Hepatocyte (in vitro differentiated cells): ENCODE data around the gene KCNK4.

Source experiments
- CTCF ChIP-seq: fragments of 200-600 bp; sonication (generic); IDR thresholded peaks from 2 replicates; pipeline ENCODE4 v1.5.1; 2016; ENCODE audit warnings: antibody characterized with exemption, mild to moderate bottlenecking; ENCODE audit not compliant: poor library complexity
- EZH2 ChIP-seq: fragments of 200-600 bp; sonication (generic); IDR thresholded peaks from 2 replicates; pipeline ENCODE4 v1.6.1; 2016; ENCODE audit warnings: antibody characterized with exemption, mild to moderate bottlenecking, borderline replicate concordance
- EZH2phosphoT487 ChIP-seq: fragments of 200-600 bp; sonication (generic); IDR thresholded peaks from one replicate; pipeline ENCODE4 v1.6.1; 2018; ENCODE audit warnings: antibody characterized with exemption, mild to moderate bottlenecking, low read depth, moderate library complexity; ENCODE audit not compliant: unreplicated experiment, severe bottlenecking

- TF ChIP-seq CTCF: no peak
- TF ChIP-seq EZH2: no peak
- no peak for TF ChIP-seq EZH2phosphoT487
Observed at GRCh38 chr11:64259533-64260067, 31.5 kb upstream of the KCNK4 start.
